Activated T-cell treated with anti-CD3 and anti-CD28 coated beads for 4 hours (primary cell): ENCODE data around the gene TTC8.
A peak's percentile ranks its signal among the peaks of the same experiment; 100 is the strongest.
"Not testable (repeated sequence)": the region's sequence is repeated elsewhere in the genome, so short reads cannot be mapped to it uniquely, and the experiment has no call there.

Source experiments
- DNase-seq: peaks from one replicate; pipeline ENCODE4 v3.0.0-alpha.2; 2020

The TTC8 gene

GRCh38 chr14:88824314-88825077 lies at the start of gene TTC8:
TSS of gene TTC8 (plus strand) at chr14:88824651. CDS start at chr14:88824708, 57 bp downstream.
- DNase-seq = peak; percentile 67

GRCh38 chr14:88775532-88775931 lies 48.9 kb upstream of the TTC8 start:
- DNase-seq = no peak

GRCh38 chr14:88785911-88786310 lies 38.5 kb upstream of the TTC8 start:
- DNase-seq = no peak

GRCh38 chr14:88786715-88787114 lies 37.7 kb upstream of the TTC8 start:
- no peak for DNase-seq

GRCh38 chr14:88789573-88789972 lies 34.9 kb upstream of the TTC8 start:
- DNase-seq = not testable (repeated sequence)

GRCh38 chr14:88790501-88791251 lies 33.8 kb upstream of the TTC8 start:
- DNase-seq = no peak

GRCh38 chr14:88791252-88791621 lies 33.2 kb upstream of the TTC8 start:
- DNase-seq = no peak

GRCh38 chr14:88791629-88792472 lies 32.6 kb upstream of the TTC8 start:
- DNase-seq = peak; percentile 3

GRCh38 chr14:88792473-88793258 lies 31.8 kb upstream of the TTC8 start, which contains the start of gene EML5:
TSS of gene EML5 (minus strand) at chr14:88792953. CDS start at chr14:88792503, 450 bp downstream.
- peak; percentile 70 for DNase-seq

GRCh38 chr14:88793259-88793625 lies 31.2 kb upstream of the TTC8 start:
- no peak for DNase-seq

- DNase-seq = no peak
Observed at GRCh38 chr14:88798156-88798555, 26.3 kb upstream of the TTC8 start.

- no peak for DNase-seq
Observed at GRCh38 chr14:88799522-88799921, 24.9 kb upstream of the TTC8 start.

- no peak for DNase-seq
Observed at GRCh38 chr14:88802596-88802995, 21.9 kb upstream of the TTC8 start.

GRCh38 chr14:88804035-88804434 lies 20.4 kb upstream of the TTC8 start:
- no peak for DNase-seq

GRCh38 chr14:88804477-88804876 lies 20.0 kb upstream of the TTC8 start:
- no peak for DNase-seq

GRCh38 chr14:88808359-88808758 lies 16.1 kb upstream of the TTC8 start:
- no peak for DNase-seq

GRCh38 chr14:88815980-88816379 lies 8.5 kb upstream of the TTC8 start:
- DNase-seq = no peak

GRCh38 chr14:88818018-88818417 lies 6.4 kb upstream of the TTC8 start:
- no peak for DNase-seq

- not testable (repeated sequence) for DNase-seq
Observed at GRCh38 chr14:88819674-88820073, 4.8 kb upstream of the TTC8 start.

GRCh38 chr14:88821378-88821777 lies 3.1 kb upstream of the TTC8 start:
- DNase-seq = no peak

- DNase-seq = no peak
Observed at GRCh38 chr14:88821888-88822287, 2.6 kb upstream of the TTC8 start.

GRCh38 chr14:88823968-88824313 lies 510 bp upstream of the TTC8 start:
- no peak for DNase-seq

GRCh38 chr14:88825078-88825458 lies 617 bp downstream of the TTC8 start:
- no peak for DNase-seq
